Measurements from ENCODE around the gene ATOH7.
A peak's percentile ranks its signal among the peaks of the same experiment; 100 is the strongest.
"Not testable (repeated sequence)": the region's sequence is repeated elsewhere in the genome, so short reads cannot be mapped to it uniquely, and the experiment has no call there.

Gene ATOH7

GRCh38 chr10:68235581-68235980 is 3.7 kb upstream of the ATOH7 start:
- DNase-seq (ENCODE audit: low spot score): no peak

GRCh38 chr10:68235111-68235510 is 3.2 kb upstream of the ATOH7 start:
- DNase-seq (ENCODE audit: low spot score): no peak

- DNase-seq (ENCODE audit: low spot score): no peak
Measured at GRCh38 chr10:68233046-68233445, 1.1 kb upstream of the ATOH7 start.

GRCh38 chr10:68231106-68231816 is 652 bp downstream of the ATOH7 start:
- peak; percentile 58 for DNase-seq (ENCODE audit: low spot score)

DNA sequence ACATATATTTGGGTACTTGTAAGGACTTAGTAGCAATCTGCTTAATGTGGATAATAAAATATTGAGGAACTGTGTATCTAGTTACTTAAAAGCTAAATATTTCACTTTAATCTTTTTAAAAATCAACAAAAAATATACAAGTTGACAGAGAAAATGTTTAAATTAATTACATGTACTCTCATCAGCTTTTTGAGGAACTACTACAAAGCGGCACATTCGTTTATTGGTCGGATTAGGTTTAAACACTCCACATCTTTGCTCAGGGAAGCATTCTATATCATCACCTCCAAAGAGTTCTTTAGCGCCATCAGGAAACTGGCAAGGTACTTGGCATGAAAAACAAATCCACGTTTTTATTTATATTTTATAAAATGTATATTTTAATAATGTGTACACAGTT is 1.6 kb downstream of the ATOH7 start:
- no peak for DNase-seq (ENCODE audit: low spot score)

DNA sequence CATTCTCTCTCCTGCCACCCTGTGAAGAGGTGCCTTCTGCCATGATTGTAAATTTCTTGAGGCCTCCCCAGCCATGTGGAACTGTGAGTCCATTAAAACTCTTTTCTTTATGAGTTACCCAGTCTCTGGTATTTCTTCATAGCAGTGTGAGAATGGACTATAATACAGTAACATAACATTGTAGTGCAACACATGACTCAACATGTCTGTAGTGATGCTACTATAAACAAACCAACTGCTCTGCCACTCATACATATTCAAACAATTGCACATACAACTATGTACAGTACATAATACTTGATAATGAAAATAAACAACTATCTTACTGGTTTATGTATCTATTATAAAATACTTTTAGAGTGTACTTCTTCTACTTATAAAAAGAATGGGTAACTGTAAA is 7.1 kb downstream of the ATOH7 start:
- no peak for DNase-seq (ENCODE audit: low spot score)

GRCh38 chr10:68223535-68224165 is 8.3 kb downstream of the ATOH7 start:
- DNase-seq (ENCODE audit: low spot score): no peak

DNA sequence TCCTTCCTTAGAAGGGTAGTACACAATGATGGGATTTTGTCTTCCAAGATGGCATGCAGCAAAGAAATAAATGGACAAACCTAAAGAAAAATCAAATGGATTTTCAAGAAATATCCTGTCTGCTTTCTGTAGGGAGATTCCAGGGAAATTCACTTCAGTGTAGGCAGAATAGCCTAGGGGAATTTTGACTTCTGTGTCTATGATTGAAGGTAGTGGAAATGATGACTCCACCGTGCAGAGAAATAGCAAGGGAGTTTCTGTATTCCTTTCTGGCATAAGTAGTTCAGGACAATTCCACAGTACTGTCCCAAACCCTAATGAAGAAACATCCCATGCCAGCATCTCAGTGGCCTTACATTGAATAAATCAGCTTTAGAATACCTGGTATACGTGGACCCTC is 9.5 kb downstream of the ATOH7 start:
- DNase-seq (ENCODE audit: low spot score): no peak

DNA sequence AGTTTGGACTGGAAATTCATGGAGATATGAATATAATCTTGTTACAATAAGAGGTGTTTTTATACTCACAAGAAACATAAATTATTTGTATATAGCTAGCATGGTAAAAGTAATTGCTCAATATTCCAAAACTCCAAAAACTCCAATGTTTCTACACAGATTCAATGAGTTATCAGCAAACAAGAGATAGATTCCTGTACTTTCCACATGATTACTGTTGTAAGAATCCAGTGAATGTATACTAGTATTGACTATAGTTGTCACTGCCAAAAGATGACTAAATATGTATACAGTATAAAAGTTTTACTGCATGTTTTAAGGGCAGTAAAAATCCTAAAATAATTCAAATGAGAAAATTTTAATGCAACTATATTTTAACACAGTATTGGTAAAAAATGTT is 10.7 kb downstream of the ATOH7 start:
- no peak for DNase-seq (ENCODE audit: low spot score)

DNA sequence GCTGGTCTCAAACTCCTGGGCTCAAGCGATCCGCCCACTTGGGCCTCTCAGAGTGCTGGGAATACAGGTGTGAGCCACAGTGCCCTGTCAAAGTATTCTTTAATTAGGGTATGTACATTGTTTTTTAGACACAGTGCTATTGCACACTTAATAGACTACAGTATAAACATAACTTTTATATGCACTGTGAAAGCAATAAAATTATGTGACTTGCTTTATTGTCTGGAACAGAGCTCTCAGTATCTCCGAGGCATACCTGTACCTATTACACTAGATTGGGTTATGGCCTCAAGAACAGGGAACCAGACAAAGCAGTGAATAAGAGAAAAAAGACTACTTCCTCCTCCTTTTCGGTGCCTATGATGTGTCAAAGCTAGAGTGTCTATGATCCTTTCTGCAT is 13.1 kb downstream of the ATOH7 start:
- DNase-seq (ENCODE audit: low spot score): no peak

DNA sequence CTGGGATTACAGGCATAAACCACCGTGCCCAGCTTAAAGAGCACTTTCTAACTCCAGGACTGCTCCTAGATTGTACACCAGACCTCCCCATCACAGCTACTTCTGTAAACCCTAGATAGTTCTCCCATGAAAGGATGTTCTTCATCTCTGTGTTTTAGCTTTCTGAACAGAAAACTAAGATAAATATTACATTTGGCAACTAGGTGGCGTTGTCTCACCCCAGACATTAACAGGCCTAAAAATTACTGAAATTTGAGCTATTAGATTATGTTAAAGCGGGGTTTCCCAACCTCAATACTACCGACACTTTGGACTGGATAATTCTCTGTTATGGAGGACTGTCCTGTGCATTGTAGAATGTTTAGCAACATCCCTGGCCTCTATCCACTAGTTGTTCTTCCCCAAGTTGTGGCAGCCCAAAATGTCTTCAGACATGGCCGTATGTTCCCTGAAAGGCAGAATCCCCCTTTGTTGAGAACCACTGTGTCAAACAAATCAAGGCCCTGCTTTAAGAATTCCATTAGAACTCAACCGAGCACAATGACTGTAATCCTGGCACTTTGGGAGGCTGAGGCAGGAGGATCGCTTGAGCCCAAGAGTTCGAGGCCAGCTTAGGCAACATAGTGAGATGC is 19.1 kb downstream of the ATOH7 start:
- DNase-seq (ENCODE audit: low spot score): no peak

DNA sequence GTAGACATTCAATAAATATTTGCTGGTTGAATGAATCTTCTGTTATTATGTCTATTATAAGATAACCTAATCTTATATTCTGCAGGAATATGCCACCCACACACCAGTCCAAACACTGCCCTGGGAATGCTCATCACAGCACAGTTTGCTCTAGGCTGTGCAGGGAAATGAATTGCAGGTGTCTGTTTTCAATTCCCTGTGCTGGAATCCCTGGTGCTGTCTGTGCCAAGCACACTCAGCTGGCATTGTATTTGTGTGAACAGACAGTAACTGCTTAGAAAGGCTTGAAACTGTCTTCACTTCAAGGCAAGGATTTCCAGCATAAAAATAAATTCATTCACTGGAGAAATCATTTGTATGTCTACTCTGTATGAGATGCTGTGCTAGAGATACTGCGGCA is 20.2 kb downstream of the ATOH7 start:
- no peak for DNase-seq (ENCODE audit: low spot score)

DNA sequence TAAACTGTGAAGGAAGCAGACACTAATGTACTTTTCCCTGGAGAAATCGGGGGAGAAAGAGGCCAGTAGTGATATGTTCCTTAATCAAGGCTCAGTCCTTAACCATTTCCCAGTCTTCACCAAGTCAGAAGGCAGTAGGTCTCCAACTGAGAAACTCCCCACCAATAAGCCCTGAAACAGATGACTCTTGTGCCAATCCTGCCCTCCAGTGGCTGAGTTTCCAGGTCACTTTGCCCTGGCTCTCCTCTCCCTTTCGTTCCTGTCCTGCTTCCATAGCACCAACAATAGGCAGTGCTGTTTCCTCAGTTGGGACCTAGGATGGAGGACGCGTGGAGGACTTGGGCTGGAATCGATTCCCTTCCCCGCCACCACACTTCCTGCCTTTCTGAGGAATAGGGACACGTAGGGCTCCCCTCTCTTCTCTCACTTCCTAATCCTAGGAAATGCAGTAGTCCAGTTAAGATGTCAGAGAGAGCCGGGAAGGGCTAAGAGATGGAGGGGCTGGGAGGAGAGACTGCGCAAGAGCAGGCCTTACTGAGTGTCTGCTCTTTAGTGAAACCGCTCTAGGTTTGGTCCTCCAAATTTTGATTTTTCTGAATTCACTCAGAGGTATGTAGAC is 23.4 kb downstream of the ATOH7 start:
- peak; percentile 76 for DNase-seq (ENCODE audit: low spot score)

DNA sequence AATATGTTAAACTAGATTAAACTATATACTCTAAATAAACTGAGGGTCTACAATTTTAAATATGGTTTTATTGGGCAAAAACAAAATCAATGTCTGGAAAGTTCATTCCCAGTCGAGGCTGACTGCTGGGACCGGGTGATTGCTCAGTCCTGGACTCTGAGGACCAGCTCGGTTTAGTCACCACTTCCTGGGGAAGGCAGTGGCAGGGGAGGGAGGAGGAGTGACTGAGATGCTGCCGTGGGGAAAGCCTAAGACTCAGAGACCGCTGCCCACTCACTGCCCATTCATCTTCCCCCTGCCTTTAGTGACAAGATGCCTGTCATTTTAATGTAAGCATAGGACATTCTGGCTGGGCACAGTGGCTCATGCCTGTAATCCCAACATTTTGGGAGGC is 29.0 kb downstream of the ATOH7 start:
- DNase-seq (ENCODE audit: low spot score): peak; percentile 81

GRCh38 chr10:68196701-68197100 is 35.2 kb downstream of the ATOH7 start:
- no peak for DNase-seq (ENCODE audit: low spot score)

DNA sequence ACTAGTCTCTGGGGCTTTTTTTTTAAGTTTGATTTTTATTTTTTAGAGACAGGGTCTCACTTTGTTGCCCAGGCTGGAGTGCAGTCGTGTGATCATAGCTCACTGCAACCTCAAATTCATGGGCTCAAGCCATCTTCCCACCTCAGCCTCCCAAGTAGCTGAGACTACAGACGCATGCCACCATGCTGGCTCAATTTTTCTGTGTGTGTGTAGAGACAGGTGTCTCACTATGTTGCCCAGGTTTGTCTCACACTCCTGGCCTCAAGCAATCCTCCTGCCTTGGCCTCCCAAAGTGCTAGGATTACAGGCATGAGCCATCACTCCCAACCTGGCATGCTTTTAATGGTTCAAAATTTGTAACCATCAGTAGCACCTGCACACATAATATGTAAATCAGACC is 36.1 kb downstream of the ATOH7 start:
- not testable (repeated sequence) for DNase-seq (ENCODE audit: low spot score)

DNA sequence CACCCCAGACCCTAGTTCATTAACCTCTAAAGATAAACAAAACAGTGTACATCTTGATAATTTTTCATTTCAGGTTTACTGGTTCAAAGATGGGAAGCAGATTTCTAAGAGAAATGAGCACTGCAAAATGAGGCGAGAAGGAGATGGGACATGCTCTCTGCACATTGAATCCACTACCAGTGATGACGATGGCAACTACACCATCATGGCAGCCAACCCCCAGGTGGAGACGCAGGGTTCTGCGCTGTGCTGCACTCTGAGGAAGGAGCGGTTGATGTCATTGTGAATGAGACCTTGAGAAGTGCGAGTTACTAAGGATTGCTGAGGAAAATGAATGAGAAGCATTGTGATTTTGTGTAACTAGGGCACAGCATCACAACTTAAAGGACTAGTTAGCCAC is 37.6 kb downstream of the ATOH7 start:
- no peak for DNase-seq (ENCODE audit: low spot score)

DNA sequence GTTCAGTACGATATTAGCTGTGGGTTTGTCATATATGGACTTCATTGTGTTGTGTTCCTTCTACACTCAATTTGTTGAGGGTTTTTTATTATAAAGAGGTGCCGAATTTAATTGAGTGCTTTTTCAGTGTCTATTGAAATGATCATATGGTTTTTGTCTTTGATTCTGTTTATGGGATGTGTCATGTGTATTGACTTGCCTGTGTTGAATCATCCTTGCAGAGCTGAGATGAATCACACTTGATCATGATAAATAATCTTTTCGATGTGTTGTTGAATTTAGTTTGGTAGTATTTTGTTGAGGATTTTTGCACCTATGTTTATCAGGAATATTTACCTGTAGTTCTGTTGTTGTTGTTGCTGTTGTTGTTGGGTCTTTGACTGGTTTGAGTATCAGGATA is 39.8 kb downstream of the ATOH7 start:
- no peak for DNase-seq (ENCODE audit: low spot score)

DNA sequence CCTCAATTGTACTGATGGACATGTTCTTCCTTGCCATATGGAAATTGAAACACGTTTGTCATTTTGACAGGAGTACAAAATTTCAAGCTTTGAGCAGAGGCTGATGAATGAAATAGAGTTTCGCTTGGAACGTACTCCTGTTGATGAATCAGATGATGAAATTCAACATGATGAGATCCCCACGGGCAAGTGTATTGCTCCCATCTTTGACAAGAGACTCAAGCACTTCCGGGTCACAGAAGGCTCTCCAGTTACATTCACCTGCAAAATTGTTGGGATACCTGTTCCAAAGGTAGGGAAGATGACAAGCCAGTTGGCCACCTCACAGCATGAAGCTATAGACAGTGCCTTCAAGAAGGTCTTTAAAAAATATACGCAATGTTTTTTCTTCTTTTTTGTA is 43.1 kb downstream of the ATOH7 start:
- no peak for DNase-seq (ENCODE audit: low spot score)

GRCh38 chr10:68185085-68185484 is 46.8 kb downstream of the ATOH7 start:
- DNase-seq (ENCODE audit: low spot score): no peak

- no peak for DNase-seq (ENCODE audit: low spot score)
Measured at GRCh38 chr10:68184546-68184945, 47.4 kb downstream of the ATOH7 start.
